Measurements from ENCODE around the gene TULP4.

DNA sequence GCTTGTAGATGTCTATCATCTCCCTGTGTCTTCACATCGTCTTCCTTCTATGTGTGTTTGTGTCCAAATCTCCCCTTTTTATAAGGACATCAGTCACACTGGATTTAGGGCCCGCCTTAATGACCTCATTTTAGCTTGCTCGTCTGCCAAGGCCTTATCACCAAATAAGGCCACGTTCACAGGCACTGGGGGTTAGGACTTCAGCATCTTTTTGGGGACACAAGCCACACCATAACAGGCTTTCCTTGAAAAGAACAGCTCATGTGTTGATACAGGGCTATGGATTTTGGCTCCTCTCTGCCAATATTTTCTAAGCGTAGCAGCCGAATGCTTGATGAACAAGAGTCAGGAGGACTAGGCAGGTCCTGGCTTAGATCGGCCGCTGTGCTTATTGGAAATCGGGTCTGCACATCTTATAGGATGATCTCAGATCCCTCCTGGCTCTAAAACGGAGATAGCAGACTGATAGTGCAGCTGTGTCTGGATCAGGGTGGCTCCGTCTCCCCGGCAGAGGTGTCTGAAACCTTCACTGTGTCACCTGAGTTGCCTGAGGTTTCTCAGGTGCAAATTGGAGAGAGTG lies 231.4 kb downstream of the TULP4 start:
- TF ChIP-seq, protein P1, sequence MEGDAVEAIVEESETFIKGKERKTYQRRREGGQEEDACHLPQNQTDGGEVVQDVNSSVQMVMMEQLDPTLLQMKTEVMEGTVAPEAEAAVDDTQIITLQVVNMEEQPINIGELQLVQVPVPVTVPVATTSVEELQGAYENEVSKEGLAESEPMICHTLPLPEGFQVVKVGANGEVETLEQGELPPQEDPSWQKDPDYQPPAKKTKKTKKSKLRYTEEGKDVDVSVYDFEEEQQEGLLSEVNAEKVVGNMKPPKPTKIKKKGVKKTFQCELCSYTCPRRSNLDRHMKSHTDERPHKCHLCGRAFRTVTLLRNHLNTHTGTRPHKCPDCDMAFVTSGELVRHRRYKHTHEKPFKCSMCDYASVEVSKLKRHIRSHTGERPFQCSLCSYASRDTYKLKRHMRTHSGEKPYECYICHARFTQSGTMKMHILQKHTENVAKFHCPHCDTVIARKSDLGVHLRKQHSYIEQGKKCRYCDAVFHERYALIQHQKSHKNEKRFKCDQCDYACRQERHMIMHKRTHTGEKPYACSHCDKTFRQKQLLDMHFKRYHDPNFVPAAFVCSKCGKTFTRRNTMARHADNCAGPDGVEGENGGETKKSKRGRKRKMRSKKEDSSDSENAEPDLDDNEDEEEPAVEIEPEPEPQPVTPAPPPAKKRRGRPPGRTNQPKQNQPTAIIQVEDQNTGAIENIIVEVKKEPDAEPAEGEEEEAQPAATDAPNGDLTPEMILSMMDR (IDR thresholded peaks at IDR 0.05) = no peak
- no peak for TF ChIP-seq POLR2A (IDR thresholded peaks at IDR 0.05)
